Neural cell (in vitro differentiated cells): ENCODE measurements around the gene USP9X.

ENCODE experiments used
- EP300 ChIP-seq: fragments of 450-650 bp; conservative IDR thresholded peaks from 2 replicates; pipeline ENCODE4 v1.6.1; 2014; ENCODE audit warnings: antibody characterized with exemption, mild to moderate bottlenecking, moderate library complexity; ENCODE audit not compliant: poor library complexity, severe bottlenecking
- EZH2 ChIP-seq: fragments of 200-600, 300-800 bp; shearing (Covaris generic), sonication (generic); IDR thresholded peaks from 2 replicates; pipeline ENCODE4 v1.6.1; 2014; ENCODE audit warnings: antibody characterized with exemption, low read length, borderline replicate concordance, mild to moderate bottlenecking; ENCODE audit not compliant: insufficient read depth, poor library complexity, severe bottlenecking
- POLR2AphosphoS5 ChIP-seq: IDR thresholded peaks from 2 replicates; pipeline ENCODE4 v1.6.1; 2012
- RAD21 ChIP-seq: fragments of 450-650 bp; conservative IDR thresholded peaks from 2 replicates; pipeline ENCODE4 v1.6.1; 2014; ENCODE audit warnings: antibody characterized with exemption, mild to moderate bottlenecking, moderate library complexity
- SMC3 ChIP-seq: fragments of 450-650 bp; conservative IDR thresholded peaks from 2 replicates; pipeline ENCODE4 v1.6.1; 2014; ENCODE audit warnings: antibody characterized with exemption, mild to moderate bottlenecking, moderate library complexity; ENCODE audit not compliant: poor library complexity
- TAF1 ChIP-seq: IDR thresholded peaks from 2 replicates; pipeline ENCODE4 v1.6.1; 2012; ENCODE audit warnings: low read depth
- TF ChIP-seq, protein P1 (sequence below): fragments of 450-650 bp; IDR thresholded peaks from 2 replicates; pipeline ENCODE4 v1.5.1; 2014; ENCODE audit warnings: antibody characterized with exemption, mild to moderate bottlenecking, moderate library complexity; ENCODE audit not compliant: poor library complexity, severe bottlenecking
- TF ChIP-seq, protein P2 (sequence below): IDR thresholded peaks from 2 replicates; pipeline ENCODE4 v1.6.1; 2012; ENCODE audit warnings: borderline replicate concordance

DNA sequence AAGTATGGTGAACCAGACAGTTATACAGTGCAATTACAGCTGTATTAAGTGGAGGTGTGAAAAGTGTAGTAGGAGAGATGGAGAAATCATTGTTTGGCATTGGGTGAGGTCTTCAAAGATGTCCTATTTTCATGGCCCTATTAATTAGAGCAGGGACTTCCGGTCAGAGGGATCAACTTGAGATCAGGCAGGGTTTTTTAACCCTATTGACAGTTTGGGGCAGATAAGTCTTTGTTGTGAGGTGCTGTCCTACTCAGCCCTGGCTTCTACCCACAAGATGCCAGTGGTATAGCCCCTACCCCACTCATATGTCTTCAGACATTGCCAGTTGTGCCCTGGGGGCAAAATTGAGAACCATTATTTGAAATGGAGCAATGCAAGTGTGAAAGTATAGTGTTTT lies 9.9 kb downstream of the USP9X start:
- TF ChIP-seq EZH2 (no peak), RAD21 (no peak), POLR2AphosphoS5 (no peak), EP300 (no peak), SMC3 (no peak), TAF1 (no peak)
- TF ChIP-seq, protein P1, sequence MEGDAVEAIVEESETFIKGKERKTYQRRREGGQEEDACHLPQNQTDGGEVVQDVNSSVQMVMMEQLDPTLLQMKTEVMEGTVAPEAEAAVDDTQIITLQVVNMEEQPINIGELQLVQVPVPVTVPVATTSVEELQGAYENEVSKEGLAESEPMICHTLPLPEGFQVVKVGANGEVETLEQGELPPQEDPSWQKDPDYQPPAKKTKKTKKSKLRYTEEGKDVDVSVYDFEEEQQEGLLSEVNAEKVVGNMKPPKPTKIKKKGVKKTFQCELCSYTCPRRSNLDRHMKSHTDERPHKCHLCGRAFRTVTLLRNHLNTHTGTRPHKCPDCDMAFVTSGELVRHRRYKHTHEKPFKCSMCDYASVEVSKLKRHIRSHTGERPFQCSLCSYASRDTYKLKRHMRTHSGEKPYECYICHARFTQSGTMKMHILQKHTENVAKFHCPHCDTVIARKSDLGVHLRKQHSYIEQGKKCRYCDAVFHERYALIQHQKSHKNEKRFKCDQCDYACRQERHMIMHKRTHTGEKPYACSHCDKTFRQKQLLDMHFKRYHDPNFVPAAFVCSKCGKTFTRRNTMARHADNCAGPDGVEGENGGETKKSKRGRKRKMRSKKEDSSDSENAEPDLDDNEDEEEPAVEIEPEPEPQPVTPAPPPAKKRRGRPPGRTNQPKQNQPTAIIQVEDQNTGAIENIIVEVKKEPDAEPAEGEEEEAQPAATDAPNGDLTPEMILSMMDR: no peak
- TF ChIP-seq, protein P2, sequence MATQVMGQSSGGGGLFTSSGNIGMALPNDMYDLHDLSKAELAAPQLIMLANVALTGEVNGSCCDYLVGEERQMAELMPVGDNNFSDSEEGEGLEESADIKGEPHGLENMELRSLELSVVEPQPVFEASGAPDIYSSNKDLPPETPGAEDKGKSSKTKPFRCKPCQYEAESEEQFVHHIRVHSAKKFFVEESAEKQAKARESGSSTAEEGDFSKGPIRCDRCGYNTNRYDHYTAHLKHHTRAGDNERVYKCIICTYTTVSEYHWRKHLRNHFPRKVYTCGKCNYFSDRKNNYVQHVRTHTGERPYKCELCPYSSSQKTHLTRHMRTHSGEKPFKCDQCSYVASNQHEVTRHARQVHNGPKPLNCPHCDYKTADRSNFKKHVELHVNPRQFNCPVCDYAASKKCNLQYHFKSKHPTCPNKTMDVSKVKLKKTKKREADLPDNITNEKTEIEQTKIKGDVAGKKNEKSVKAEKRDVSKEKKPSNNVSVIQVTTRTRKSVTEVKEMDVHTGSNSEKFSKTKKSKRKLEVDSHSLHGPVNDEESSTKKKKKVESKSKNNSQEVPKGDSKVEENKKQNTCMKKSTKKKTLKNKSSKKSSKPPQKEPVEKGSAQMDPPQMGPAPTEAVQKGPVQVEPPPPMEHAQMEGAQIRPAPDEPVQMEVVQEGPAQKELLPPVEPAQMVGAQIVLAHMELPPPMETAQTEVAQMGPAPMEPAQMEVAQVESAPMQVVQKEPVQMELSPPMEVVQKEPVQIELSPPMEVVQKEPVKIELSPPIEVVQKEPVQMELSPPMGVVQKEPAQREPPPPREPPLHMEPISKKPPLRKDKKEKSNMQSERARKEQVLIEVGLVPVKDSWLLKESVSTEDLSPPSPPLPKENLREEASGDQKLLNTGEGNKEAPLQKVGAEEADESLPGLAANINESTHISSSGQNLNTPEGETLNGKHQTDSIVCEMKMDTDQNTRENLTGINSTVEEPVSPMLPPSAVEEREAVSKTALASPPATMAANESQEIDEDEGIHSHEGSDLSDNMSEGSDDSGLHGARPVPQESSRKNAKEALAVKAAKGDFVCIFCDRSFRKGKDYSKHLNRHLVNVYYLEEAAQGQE: no peak
